RWPE1 (cell line): ENCODE measurements around the gene ROR2.
A peak's percentile ranks its signal among the peaks of the same experiment; 100 is the strongest.

Experiments used
- CTCF ChIA-PET: fragments of 350-600 bp; sonication (Branson Sonifier 250); formaldehyde crosslinking; extraction: SDS; loops from one replicate; lab custom pipeline; 2021; lab: Yijun Ruan, JAX
- POLR2A ChIA-PET: fragments of 400-600 bp; formaldehyde crosslinking; extraction: SDS; loops from one replicate; lab custom pipeline; 2020; ENCODE audit warnings: antibody characterized with exemption; ENCODE audit not compliant: low non-redundant PET; lab: Yijun Ruan, JAX
- DNase-seq: peaks from one replicate; pipeline ENCODE4 v3.0.0; 2012; ENCODE audit warnings: low spot score
- H3K27ac ChIP-seq: fragments of 450-650 bp; 2 replicates; pipeline ENCODE4 v1.5.1; 2017
- TF ChIP-seq, protein P1 (sequence below): fragments of 450-650 bp; conservative IDR thresholded peaks from 2 replicates; pipeline ENCODE4 v1.5.1; 2017; ENCODE audit warnings: low read depth, mild to moderate bottlenecking

ROR2 gene

DNA sequence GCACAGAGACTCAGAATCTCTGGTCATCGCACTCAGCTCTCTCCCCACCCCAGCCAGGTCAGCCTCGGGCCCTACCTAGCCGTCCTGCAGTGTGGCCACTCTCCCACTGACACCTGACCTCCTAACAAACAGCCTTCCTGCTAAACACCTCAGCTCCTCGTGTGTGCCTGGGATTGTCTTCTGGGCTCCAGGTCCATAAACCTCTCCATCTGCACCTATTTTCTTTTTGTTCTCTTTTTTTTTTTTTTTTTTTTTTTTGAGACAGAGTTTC, 193.6 kb downstream of the ROR2 start:
- CTCF ChIA-PET: no interaction called here
- POLR2A ChIA-PET: no interaction called here
- DNase-seq: no peak
- TF ChIP-seq, protein P1, sequence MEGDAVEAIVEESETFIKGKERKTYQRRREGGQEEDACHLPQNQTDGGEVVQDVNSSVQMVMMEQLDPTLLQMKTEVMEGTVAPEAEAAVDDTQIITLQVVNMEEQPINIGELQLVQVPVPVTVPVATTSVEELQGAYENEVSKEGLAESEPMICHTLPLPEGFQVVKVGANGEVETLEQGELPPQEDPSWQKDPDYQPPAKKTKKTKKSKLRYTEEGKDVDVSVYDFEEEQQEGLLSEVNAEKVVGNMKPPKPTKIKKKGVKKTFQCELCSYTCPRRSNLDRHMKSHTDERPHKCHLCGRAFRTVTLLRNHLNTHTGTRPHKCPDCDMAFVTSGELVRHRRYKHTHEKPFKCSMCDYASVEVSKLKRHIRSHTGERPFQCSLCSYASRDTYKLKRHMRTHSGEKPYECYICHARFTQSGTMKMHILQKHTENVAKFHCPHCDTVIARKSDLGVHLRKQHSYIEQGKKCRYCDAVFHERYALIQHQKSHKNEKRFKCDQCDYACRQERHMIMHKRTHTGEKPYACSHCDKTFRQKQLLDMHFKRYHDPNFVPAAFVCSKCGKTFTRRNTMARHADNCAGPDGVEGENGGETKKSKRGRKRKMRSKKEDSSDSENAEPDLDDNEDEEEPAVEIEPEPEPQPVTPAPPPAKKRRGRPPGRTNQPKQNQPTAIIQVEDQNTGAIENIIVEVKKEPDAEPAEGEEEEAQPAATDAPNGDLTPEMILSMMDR: no peak
- no peak overlapping the region for H3K27ac ChIP-seq

DNA sequence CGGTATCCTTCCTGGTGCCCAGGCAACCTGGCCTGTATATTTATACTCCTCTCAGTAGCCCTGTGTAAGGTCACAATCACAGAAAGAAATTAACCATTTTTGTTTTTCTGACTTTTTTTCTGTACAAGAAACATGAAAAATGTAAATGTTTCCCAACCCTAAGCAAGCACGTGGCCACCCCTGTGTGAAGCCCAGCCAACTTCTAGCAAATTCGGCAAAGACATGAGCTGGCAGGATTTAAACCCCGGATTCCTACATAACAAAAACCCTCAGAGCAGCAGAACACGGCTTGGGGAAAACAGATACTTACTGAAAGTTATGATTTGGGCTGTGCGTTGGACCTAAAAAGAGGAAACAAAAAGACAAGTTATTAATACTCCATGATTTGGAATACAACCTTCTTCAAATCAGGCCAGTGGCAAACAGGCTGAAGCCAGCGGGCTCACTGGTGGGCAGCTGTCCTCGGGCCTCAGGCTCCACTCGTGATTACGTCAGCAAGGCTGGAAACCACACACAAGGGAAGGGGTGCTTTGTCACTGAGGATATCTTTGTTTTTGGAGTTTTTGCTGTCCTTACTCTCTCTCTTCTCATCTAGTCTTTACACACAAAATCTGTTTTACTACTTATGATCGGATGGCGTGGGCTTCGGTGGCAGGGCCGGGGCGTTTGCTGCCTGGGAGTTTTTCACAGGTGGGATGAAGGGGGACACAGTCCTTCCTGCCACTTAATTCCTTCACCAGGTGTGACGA, 194.1 kb downstream of the ROR2 start:
- ChIA-PET POLR2A (no interaction called here), CTCF (interaction anchor here (0.6 kb wide), 1 partner anchor 1518 kb away, joined by 3 read pairs; no protein-coding TSS in a partner anchor)
- no peak overlapping the region for H3K27ac ChIP-seq
- DNase-seq: no peak
- TF ChIP-seq, protein P1: no peak

DNA sequence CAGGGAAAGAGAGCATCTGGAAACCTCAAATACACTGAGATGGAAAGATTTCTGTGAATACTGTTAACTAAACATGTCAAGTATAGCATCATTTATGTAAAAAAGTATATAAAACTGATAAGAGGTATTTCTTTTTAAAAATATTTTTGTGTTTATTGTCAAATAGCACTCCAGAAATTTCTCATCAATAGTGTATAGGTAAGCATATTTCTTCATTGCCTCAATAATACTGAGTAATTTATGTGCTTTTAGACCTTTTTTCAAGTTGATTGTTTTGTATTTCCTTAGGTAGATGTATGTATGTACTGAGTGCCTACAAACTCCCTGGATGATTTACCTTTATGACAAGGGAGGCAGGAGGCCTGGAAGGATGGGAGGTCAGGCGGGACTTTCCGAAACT, 196.3 kb downstream of the ROR2 start:
- no peak overlapping the region for H3K27ac ChIP-seq
- no peak for DNase-seq
- ChIA-PET CTCF (no interaction called here), POLR2A (no interaction called here)
- TF ChIP-seq, protein P1: no peak

DNA sequence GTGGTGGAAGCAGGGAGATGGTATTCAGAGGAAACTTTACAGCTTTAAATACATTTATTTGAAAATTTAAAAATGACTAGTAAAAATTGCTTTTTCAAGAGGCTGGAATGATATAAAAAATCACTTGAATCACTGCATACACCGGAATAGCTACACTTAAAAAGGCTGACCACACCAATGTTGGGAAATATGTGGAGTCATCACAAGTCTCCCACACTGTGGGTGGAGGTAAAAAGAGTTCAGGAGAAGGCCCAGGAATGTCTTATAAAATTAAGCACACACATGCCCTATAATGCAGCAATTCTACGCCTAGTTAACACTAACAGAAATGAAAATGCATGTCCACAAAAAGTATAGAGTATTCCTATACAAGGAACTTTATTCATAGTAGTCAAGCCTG, 198.1 kb downstream of the ROR2 start:
- TF ChIP-seq, protein P1: no peak
- H3K27ac ChIP-seq: no peak overlapping the region
- peak; percentile 34 for DNase-seq
- CTCF ChIA-PET: no interaction called here
- POLR2A ChIA-PET: no interaction called here

DNA sequence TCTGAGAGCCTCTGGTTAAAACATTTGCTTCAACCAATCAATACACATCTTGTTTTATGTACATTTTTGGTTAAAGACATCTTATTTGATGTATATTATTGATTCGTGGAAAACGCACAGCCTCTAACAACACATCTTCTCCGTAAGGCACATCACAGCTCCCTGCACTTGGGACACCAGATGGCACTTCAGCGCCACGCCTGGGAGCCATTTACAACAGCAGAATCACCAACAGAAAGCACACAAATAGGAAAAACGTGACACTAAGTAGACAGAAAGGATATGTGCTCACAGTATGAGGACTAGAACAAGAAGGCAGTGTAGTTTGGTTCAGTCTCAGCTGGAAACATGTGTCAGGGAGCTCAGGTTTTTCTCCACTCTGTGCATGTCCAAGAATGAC, 199.7 kb downstream of the ROR2 start:
- TF ChIP-seq, protein P1: no peak
- ChIA-PET CTCF (interaction anchor here (0.6 to 1.6 kb wide), 2 partner anchors 9 to 249 kb away, joined by 3 read pairs; no protein-coding TSS in a partner anchor), POLR2A (no interaction called here)
- no peak overlapping the region for H3K27ac ChIP-seq
- DNase-seq: no peak

DNA sequence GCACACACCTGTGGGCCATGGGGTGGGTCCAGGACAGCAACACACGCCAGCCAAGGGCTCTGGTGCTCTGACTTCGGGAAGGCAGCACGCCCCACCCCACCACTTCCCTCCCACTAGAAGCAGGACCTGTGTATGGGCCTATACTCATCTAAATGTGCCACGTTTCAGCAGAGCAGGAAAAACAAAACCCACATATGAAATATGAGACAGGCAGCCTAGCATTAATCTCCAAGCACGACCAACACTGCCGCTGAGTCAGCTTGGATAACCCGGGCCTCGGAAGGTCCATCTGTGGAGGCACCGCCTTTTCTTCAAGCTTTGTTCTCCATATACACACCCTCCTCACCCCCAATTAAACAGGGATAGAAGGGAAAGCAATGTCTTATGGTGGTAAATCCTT, 203.1 kb downstream of the ROR2 start:
- no peak overlapping the region for H3K27ac ChIP-seq
- ChIA-PET CTCF (interaction anchor here (0.9 kb wide), 1 partner anchor 20 kb away, joined by 6 read pairs; no protein-coding TSS in a partner anchor), POLR2A (no interaction called here)
- DNase-seq: no peak
- TF ChIP-seq, protein P1: no peak
